ENCODE results near the gene TRAK2. TPM values are rescaled to one million over a fixed set of nuclear protein-coding genes. Genes with fewer than 3 reads are reported as not detected.

TRAK2 gene
- total and polyA plus RNA-seq, 2 donors from 2014 or later = 16.6 to 65.8 TPM

DNA sequence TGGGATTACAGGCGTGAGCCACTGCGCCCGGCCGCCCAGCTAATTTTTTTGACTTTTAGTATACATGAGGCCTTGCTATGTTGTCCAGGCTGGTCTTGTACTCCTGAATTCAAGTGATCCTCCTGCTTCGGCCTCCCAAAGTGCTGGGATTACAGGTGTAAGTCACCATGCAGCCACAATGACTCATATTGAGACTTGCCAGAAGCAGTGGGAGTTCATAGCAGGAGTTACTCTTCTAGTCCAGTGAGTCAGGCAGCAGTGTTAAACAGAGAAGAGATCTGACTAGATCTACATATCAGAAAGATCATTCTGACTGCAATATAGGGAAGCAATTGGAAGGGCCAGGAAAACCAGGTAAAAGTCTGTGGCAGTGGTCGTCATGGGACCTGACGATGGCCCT lies 92.6 kb downstream of the TRAK2 start:
- Histone ChIP-seq H3K9ac (ENCODE audit: low read length in 3 of 3) (no peak overlapping the region), H3K27ac (ENCODE audit: low read depth in 2 of 2, low read length in 2 of 2) (no peak overlapping the region), H3K4me1 (ENCODE audit: control insufficient read depth in 2 of 3, insufficient read depth in 2 of 3, low read depth in 1 of 3, low read length in 3 of 3) (no peaks in the 10 kb centered on the region), H3K4me3 (ENCODE audit: low read length in 3 of 3) (no peak overlapping the region), H3K9me3 (ENCODE audit: control insufficient read depth in 2 of 3, insufficient read depth in 1 of 3, low read length in 3 of 3) (no peaks in the 10 kb centered on the region), H3K27me3 (ENCODE audit: control insufficient read depth, insufficient read depth, low read length) (no peaks in the 10 kb centered on the region), H3K36me3 (ENCODE audit: control insufficient read depth in 2 of 3, insufficient read depth in 3 of 3, low read length in 3 of 3) (peaks cover 0 to 10% (median 2%) of the 10 kb centered on the region in 3 donors)
- FAIRE-seq = no peak
- intact Hi-C loops (cut with DNase I) = no loop called here
- TF ChIP-seq, protein P1, sequence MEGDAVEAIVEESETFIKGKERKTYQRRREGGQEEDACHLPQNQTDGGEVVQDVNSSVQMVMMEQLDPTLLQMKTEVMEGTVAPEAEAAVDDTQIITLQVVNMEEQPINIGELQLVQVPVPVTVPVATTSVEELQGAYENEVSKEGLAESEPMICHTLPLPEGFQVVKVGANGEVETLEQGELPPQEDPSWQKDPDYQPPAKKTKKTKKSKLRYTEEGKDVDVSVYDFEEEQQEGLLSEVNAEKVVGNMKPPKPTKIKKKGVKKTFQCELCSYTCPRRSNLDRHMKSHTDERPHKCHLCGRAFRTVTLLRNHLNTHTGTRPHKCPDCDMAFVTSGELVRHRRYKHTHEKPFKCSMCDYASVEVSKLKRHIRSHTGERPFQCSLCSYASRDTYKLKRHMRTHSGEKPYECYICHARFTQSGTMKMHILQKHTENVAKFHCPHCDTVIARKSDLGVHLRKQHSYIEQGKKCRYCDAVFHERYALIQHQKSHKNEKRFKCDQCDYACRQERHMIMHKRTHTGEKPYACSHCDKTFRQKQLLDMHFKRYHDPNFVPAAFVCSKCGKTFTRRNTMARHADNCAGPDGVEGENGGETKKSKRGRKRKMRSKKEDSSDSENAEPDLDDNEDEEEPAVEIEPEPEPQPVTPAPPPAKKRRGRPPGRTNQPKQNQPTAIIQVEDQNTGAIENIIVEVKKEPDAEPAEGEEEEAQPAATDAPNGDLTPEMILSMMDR (IDR thresholded peaks at IDR 0.05; ENCODE audit: borderline replicate concordance, extremely low read depth, insufficient read depth) = no peak
- DNase-seq = no peak

DNA sequence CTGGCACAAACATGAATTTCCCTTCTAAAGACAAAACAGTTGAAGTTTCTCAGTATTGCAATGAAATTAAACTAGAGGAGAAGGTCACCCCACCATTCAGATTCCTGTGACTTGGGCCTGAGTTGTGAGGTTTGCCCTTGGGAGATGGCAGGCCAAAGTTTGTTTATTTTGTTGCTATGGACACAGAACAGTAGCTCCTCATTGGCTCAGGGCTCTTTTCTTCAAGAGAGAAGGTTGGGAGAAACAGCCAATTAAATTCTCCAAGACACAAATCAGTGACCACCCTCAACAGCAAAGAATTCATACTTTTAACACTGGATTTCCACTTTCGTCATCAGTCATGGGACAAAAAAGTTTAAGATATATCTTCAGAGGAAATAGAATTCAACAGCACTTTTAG lies 94.0 kb downstream of the TRAK2 start, which contains the start of gene FLACC1:
FLACC1 (minus strand) TSS at position 125 of the 400 bp plus-strand sequence. CDS start 5,941 bp downstream, outside the sequence.
- peak within 1 kb of the TSS in 1 of 3 donors; percentile 14 for H3K4me3 ChIP-seq (ENCODE audit: low read length in 3 of 3)
- FAIRE-seq (peak; percentile 97), DNase-seq (peak in 4 of 5 donors; percentile 62 to 96 (median 84))
- peaks cover 0 to 10% (median 2%) of the 10 kb centered on the region in 3 donors for H3K36me3 ChIP-seq (ENCODE audit: control insufficient read depth in 2 of 3, insufficient read depth in 3 of 3, low read length in 3 of 3)
- H3K4me1 ChIP-seq (ENCODE audit: control insufficient read depth in 2 of 3, insufficient read depth in 2 of 3, low read depth in 1 of 3, low read length in 3 of 3) = no peaks in the 10 kb centered on the region
- H3K9ac ChIP-seq (ENCODE audit: low read length in 3 of 3) = no peak within 1 kb of the TSS
- H3K27ac ChIP-seq (ENCODE audit: low read depth in 2 of 2, low read length in 2 of 2) = peak within 1 kb of the TSS in 1 of 2 donors; percentile 35
- H3K27me3 ChIP-seq (ENCODE audit: control insufficient read depth, insufficient read depth, low read length) = no peaks in the 10 kb centered on the region
- H3K9me3 ChIP-seq (ENCODE audit: control insufficient read depth in 2 of 3, insufficient read depth in 1 of 3, low read length in 3 of 3) = no peaks in the 10 kb centered on the region
- intact Hi-C loops (cut with DNase I) = no loop called here
- TF ChIP-seq, protein P1 (IDR thresholded peaks at IDR 0.05; ENCODE audit: borderline replicate concordance, extremely low read depth, insufficient read depth) = no peak

DNA sequence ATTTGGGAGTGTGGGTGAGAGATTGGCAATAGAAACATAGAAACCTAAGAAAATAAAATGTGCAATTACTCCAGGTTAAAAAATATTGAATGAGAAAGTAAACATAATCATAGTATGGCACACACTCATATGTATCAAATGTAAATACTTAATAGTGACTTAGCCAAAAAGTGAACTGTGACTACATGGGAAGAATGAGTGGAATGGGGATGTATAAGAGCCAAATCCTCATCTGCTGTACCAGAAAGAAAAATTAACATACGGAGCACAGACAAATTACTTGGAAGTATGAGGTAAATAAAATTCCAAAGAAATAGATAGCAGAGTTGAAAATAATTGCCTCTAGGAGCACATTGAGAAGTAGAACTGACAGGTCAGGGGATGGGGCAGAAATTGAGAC lies 98.1 kb downstream of the TRAK2 start:
- peaks cover 0 to 2% (median 0%) of the 10 kb centered on the region in 3 donors for H3K36me3 ChIP-seq (ENCODE audit: control insufficient read depth in 2 of 3, insufficient read depth in 3 of 3, low read length in 3 of 3)
- H3K9me3 ChIP-seq (ENCODE audit: control insufficient read depth in 2 of 3, insufficient read depth in 1 of 3, low read length in 3 of 3) = no peaks in the 10 kb centered on the region
- no peak overlapping the region for H3K4me3 ChIP-seq (ENCODE audit: low read length in 3 of 3)
- H3K9ac ChIP-seq (ENCODE audit: low read length in 3 of 3) = no peak overlapping the region
- no peak overlapping the region for H3K27ac ChIP-seq (ENCODE audit: low read depth in 2 of 2, low read length in 2 of 2)
- intact Hi-C loops (cut with DNase I) = no loop called here
- TF ChIP-seq, protein P1 (IDR thresholded peaks at IDR 0.05; ENCODE audit: borderline replicate concordance, extremely low read depth, insufficient read depth) = no peak
- H3K27me3 ChIP-seq (ENCODE audit: control insufficient read depth, insufficient read depth, low read length) = no peaks in the 10 kb centered on the region
- H3K4me1 ChIP-seq (ENCODE audit: control insufficient read depth in 2 of 3, insufficient read depth in 2 of 3, low read depth in 1 of 3, low read length in 3 of 3) = no peaks in the 10 kb centered on the region
- DNase-seq (no peak), FAIRE-seq (no peak)

DNA sequence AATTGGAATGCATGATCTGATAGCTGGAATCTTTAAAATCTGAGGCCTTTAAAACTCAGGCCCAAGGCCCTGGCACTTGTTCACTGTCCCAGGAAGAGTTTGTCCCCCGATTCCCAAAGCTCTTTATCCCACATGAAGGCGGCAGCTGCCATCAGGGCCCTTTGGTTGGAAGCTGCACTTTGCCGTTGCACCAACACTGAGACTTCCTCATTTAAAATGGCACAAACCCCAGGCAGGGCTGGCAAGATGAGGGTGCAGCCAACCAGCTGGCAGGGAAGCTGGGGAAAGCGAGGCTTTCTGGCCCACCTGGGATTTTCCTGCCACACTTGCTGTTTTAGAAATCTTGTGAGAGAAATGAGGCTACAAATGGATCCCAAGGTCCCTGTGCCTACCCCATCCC lies 100.4 kb downstream of the TRAK2 start:
- TF ChIP-seq, protein P1 (IDR thresholded peaks at IDR 0.05; ENCODE audit: borderline replicate concordance, extremely low read depth, insufficient read depth) = no peak
- no peak for FAIRE-seq

More for the DNA sequence above, 100.4 kb downstream of the TRAK2 start:
- peaks cover 0 to 2% (median 0%) of the 10 kb centered on the region in 3 donors for H3K36me3 ChIP-seq (ENCODE audit: control insufficient read depth in 2 of 3, insufficient read depth in 3 of 3, low read length in 3 of 3)
- no peaks in the 10 kb centered on the region for H3K9me3 ChIP-seq (ENCODE audit: control insufficient read depth in 2 of 3, insufficient read depth in 1 of 3, low read length in 3 of 3)
- no peaks in the 10 kb centered on the region for H3K4me1 ChIP-seq (ENCODE audit: control insufficient read depth in 2 of 3, insufficient read depth in 2 of 3, low read depth in 1 of 3, low read length in 3 of 3)
- DNase-seq = no peak
- H3K9ac ChIP-seq (ENCODE audit: low read length in 3 of 3) = no peak overlapping the region
- no peak overlapping the region for H3K4me3 ChIP-seq (ENCODE audit: low read length in 3 of 3)
- no peak overlapping the region for H3K27ac ChIP-seq (ENCODE audit: low read depth in 2 of 2, low read length in 2 of 2)
- no peaks in the 10 kb centered on the region for H3K27me3 ChIP-seq (ENCODE audit: control insufficient read depth, insufficient read depth, low read length)
- intact Hi-C loops (cut with DNase I) = no loop called here

Data from kidney (tissue), 14 donors.